ENCODE data around the gene IL16.

IL16 gene

GRCh38 chr15:81278306-81279029 is 81.8 kb downstream of the IL16 start:
- no peak for DNase-seq

GRCh38 chr15:81279621-81280485 is 83.2 kb downstream of the IL16 start:
- no peak for DNase-seq

- DNase-seq, result no peak
Observed at GRCh38 chr15:81280696-81281455, 84.2 kb downstream of the IL16 start.

GRCh38 chr15:81281456-81281735 is 84.7 kb downstream of the IL16 start:
- no peak for DNase-seq

- no peak for DNase-seq
Observed at GRCh38 chr15:81281766-81282605, 85.3 kb downstream of the IL16 start.

GRCh38 chr15:81282606-81282895 is 85.9 kb downstream of the IL16 start:
- no peak for DNase-seq

GRCh38 chr15:81282911-81283310 is 86.2 kb downstream of the IL16 start:
- no peak for DNase-seq

DNA sequence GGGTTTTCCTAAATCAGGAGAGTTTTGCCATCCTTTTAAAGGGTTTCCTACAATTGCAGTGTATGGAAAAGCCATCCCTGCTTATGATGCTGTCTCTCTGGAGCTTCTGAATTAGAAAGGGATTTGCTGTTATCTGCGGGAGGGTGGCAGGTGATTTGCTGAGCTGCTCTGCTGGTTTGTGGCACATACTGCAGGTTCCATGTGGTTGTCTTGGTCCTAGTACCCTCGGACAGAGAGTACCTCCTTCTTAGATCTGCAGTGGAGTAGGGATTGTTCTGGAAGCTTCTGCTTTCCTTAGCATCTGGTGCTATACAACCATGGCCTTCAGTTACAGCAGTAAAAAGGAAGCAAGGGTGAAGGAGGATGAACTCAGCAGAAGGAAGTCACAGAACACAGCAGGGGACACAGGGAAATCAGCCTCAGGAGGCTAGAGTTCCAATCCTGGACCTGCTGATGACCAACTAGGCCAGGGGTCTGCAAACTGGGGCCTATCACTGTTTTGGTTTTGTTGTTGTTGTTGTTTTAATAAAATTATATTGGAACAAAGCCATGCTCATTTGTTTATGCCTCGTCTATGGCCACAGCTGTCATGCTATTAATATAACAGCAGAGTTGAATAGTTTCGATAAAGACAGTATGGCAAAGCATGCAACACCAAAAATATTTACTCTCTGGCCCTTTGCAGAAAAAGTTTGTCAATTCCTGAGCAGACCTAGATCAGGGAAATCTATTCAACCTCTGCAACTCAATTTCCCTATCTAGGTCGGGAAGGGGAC is 87.8 kb downstream of the IL16 start:
- DNase-seq, result no peak

DNA sequence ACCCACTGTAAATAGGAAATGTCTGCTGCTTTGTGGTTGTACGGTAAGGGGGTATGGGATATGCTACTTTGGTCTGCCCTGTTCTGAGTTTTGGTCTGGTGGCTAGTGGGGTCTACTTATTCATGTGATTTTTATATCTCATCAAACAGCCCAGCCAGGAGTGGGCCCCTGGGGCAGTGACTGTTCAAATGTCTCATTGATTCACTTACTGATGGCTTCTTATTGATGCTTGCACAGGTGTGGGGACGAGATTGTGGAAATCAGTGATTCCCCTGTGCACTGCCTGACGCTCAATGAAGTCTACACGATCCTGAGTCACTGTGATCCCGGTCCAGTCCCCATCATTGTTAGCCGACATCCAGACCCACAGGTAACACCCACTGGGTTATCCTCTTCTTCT is 88.8 kb downstream of the IL16 start:
- no peak for DNase-seq

- no peak for DNase-seq
Observed at GRCh38 chr15:81286621-81287121, 90.0 kb downstream of the IL16 start.

DNA sequence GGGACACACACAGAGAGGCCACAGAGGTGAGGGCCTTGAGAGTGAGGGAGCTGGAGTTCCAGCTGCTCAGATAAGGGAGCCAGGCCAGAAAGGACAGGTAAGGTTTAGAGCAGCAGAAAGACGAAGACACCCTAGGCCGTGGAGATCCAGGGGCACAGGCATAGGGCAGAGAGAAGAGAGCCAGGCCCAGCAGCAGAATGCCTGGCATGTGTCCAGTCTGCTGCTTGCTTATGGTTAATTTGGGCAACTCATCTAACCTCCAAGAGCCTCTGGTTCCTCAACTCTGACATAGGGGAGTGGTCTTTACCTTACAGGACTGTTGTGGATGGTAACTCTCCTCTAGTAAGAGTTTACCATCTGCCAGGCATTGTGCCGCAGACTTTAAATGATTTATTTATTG is 91.4 kb downstream of the IL16 start:
- DNase-seq, result no peak

GRCh38 chr15:81288616-81289015 is 91.9 kb downstream of the IL16 start:
- DNase-seq, result no peak

GRCh38 chr15:81289910-81290309 is 93.2 kb downstream of the IL16 start:
- DNase-seq, result no peak

DNA sequence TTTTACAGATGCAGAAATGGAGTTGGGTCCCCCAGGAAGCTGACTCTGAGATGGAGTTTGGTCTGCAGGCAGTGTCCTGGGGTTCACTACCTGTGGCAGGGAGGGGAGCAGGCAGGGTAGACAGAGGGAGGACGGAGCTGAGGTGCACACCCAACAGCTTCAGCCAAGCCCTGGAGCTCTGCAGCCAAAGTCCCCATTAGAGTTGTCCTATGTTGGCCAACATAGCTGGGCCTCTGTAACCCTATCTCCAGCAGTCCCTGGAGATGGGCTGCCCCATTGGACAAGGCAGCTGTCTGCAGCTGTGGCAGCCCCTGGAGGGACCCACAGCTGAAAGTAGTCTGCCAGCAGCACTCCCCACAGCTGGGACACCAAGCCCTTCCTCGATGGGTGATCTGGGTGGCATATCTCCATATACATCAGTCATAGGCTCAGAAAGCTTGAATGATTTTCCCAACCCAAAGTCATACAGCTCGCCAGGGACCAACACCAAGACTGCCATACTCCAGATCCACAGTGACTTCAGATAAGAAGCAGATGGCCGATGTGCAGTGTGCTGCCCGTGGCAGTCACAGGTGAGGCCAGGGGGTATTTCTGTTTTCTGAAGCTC is 95.3 kb downstream of the IL16 start:
- no peak for DNase-seq

- peak; percentile 44 for DNase-seq
Observed at GRCh38 chr15:81292523-81293001, 95.9 kb downstream of the IL16 start.

DNA sequence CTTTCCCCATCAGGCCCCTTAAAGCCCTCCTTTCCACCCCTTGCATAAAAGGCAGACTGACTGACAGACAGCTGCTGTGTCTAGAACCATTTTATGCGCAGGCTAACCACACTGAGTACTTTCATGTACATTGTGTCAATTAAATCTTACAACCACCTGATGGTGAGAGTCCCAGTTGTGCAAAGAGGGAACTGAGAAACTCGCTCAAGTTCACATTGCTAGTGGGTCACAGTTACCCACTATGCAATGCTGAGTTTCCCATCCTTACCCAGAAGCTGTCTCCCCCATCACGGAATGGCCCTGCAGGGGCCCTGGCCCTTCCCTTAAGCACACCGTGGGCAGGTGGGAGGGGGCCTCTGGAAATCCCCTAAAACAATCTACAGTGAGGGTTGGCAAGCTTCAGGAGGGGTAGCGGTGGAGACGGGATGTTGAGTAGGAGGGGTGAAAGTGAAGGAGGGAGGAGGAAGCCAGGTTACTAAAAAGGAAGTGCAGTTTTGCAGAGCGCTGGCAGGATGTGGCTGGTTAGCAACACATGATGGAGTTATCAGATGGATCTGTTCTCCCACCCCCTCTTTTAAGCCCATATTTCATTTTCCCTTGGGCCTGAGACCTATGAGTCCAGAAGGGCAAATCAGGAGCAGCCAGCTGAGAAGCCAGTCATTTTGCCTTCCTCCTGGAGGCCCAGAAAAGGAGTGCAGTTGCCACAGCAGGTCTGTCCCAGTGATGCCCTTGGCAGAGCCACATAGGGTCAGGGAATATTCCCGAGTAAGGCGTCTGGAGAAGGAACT is 97.2 kb downstream of the IL16 start:
- DNase-seq, result peak; percentile 70

DNA sequence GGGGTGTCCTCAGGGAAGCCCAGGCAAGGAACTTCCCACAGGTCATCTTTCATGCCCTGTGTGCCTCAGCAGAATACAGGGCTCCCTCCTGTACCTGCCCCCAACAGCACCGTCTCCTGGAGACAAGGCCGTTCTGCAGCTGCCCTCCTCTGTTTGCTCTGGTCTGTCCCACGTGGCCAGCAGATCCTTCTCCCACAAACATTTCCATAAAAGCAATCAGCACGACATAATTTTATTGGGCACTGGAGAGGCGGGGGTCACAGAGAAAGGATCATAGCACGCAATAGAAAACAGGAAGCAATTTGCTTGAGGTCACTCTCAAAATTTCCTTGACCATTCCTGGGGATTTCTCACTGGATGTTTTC is 97.8 kb downstream of the IL16 start:
- DNase-seq, result no peak

- DNase-seq, result no peak
Observed at GRCh38 chr15:81295486-81296121, 98.9 kb downstream of the IL16 start.

DNA sequence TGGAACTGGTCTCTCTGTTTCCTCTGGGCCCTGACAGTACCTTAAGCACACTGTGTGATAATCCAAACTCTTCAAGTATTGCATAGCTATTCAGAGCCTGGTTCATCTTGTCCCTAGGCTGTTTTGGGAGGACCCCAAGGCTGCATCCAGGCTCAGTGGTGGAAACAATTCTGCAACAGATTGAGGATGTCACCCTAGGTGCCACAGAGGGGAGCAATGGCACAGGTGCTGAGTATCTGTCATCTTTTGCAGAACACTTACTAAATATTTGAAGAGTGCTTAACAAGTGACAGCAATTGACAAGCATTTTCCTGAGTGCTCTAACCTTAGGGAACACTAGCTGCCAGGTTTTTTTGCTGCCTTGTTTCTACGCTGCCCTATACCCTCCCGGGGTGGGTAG is 99.5 kb downstream of the IL16 start:
- no peak for DNase-seq

- peak; percentile 52 for DNase-seq
Observed at GRCh38 chr15:81296673-81297072, 100.0 kb downstream of the IL16 start.
